Transverse colon (tissue), 4 donors: ENCODE results near the gene DST. TPM values are rescaled to one million over a fixed set of nuclear protein-coding genes. Genes with fewer than 3 reads are reported as not detected.
A peak's percentile ranks its signal among the peaks of the same experiment; 100 is the strongest.
"Not testable (repeated sequence)": the region's sequence is repeated elsewhere in the genome, so short reads cannot be mapped to it uniquely, and the experiment has no call there.

Experiments used
- DNase-seq: peaks from one replicate; pipeline ENCODE4 v3.0.0-alpha.2; 2019
- H3K27ac ChIP-seq, 4 donors: fragments of 200-600 bp; sonication (generic); 2 replicates each; pipeline ENCODE4 v1.5.1; 2016 to 2018; ENCODE audit warnings: inconsistent platforms in 4 of 4
- H3K27me3 ChIP-seq: fragments of 200-600 bp; sonication (generic); 2 replicates; pipeline ENCODE4 v1.5.1; 2017; ENCODE audit warnings: inconsistent platforms
- H3K36me3 ChIP-seq, 4 donors: fragments of 200-600 bp; sonication (generic); 2 replicates each; pipeline ENCODE4 v1.5.1; 2017 to 2019; ENCODE audit warnings: inconsistent platforms in 4 of 4
- H3K4me1 ChIP-seq, 4 donors: fragments of 200-600 bp; sonication (generic); 2 replicates each; pipeline ENCODE4 v1.5.1; 2017 to 2020; ENCODE audit warnings: inconsistent platforms in 4 of 4
- H3K4me3 ChIP-seq, 4 donors: fragments of 200-600 bp; sonication (generic); 1 replicate in 1 of 4; 2 replicates in 3 of 4; pipeline versions ENCODE4 v1.5.1 to v1.6.1; 2017 to 2019; ENCODE audit warnings: inconsistent platforms in 4 of 4
- H3K9me3 ChIP-seq, 2 donors: fragments of 200-600 bp; sonication (generic); 2 replicates each; pipeline ENCODE4 v1.5.1; 2017 to 2019; ENCODE audit warnings: inconsistent platforms in 2 of 2
- EP300 ChIP-seq: sonication (generic); formaldehyde crosslinking; IDR thresholded peaks from one replicate; pipeline ENCODE4 v1.6.1; 2017; ENCODE audit warnings: antibody characterized with exemption, low read depth
- POLR2A ChIP-seq: fragments of 450-650 bp; IDR thresholded peaks from one replicate; pipeline ENCODE4 v1.6.1; 2016; ENCODE audit warnings: antibody characterized with exemption, mild to moderate bottlenecking, moderate library complexity
- POLR2AphosphoS5 ChIP-seq, 3 donors: sonication (generic); formaldehyde crosslinking; IDR thresholded peaks; one replicate each; pipeline ENCODE4 v1.6.1; 2016; ENCODE audit warnings: antibody characterized with exemption in 3 of 3
- WGBS, 2 donors: methylation state at CpG; one replicate each; pipeline ENCODE4 v1.1.5; 2018; ENCODE audit warnings: low coverage in 1 of 2; 5-methylcytosine and 5-hydroxymethylcytosine counted together
- in situ Hi-C, 4 donors: fragments of 200-750 bp; cut with MboI; loops; one replicate each; pipeline versions ENCODE4 v1.15.0 to v1.15.1; 2017; ENCODE audit warnings: low sequenced_read_pairs in 3 of 4, low pct_ligation_motif_present in 1 of 4, low pct_unique_long_range_greater_than_20kb in 1 of 4
- intact Hi-C: fragments of 100-400 bp; cut with DNase I; formaldehyde crosslinking; loops from one replicate; pipeline ENCODE4 v1.15.1; 2023; ENCODE audit warnings: low total_unique reads
- total RNA-seq, 4 donors: library from RNA; depleted of rRNA; stranded (reverse); fragments of >200 nt; gene quantifications; one replicate each; pipeline ENCODE4 v1.1.0, GENCODE V29; 2016
- TF ChIP-seq, protein P1 (sequence below), 5 experiments: fragments of 200-600 bp in 3 of 5; fragments of 450-650 bp in 2 of 5; sonication (generic) in 3 of 5; IDR thresholded peaks; 1 replicate in 2 of 5; 2 replicates in 3 of 5; pipeline ENCODE4 v1.5.1; 2016 to 2017; ENCODE audit warnings: antibody characterized with exemption in 5 of 5, inconsistent platforms in 3 of 5, mild to moderate bottlenecking in 2 of 5, moderate library complexity in 1 of 5

The DST gene
- total RNA-seq, 4 donors from 2014 or later: 280 to 535 (median 428) TPM

DNA sequence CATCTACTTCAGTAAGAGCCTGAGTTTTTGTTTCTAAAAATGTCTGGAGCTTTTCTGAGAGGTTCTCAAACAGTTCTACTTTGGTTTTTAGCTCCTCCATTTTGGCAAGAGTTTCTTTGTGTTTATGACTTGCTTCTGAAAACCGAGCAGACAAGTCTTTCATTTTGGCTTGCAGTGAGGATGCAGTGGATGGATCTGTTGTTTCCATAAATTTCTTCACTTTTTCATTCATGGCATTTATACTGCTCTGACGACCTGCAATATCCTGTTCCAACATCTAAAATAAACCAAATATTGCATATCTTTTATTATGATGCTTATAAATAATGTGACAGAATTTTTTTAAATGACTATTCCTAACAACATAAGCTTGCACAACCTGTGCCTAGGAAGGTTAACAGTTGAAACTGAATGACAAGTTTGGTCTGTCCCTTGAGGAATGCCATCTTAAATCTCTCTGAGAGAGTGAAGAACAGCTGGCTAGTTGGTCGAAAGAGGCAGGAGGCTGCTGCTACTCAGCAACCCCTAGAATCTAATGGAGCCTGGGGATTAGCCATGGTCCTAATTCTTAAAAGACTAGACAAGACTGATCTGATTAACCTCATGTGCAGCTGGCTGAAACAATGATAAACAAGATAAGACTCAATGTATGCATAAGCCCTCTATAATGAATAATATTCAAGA, 69.8 kb downstream of the DST start:
- Histone ChIP-seq H3K36me3 (no peaks in the 10 kb centered on the region), H3K4me3 (no peak overlapping the region), H3K27me3 (no peaks in the 10 kb centered on the region), H3K4me1 (peaks cover 0 to 6% (median 0%) of the 10 kb centered on the region in 4 donors), H3K9me3 (no peaks in the 10 kb centered on the region), H3K27ac (peak overlapping the region; percentile 8 to 58 (median 33))
- TF ChIP-seq, protein P1, sequence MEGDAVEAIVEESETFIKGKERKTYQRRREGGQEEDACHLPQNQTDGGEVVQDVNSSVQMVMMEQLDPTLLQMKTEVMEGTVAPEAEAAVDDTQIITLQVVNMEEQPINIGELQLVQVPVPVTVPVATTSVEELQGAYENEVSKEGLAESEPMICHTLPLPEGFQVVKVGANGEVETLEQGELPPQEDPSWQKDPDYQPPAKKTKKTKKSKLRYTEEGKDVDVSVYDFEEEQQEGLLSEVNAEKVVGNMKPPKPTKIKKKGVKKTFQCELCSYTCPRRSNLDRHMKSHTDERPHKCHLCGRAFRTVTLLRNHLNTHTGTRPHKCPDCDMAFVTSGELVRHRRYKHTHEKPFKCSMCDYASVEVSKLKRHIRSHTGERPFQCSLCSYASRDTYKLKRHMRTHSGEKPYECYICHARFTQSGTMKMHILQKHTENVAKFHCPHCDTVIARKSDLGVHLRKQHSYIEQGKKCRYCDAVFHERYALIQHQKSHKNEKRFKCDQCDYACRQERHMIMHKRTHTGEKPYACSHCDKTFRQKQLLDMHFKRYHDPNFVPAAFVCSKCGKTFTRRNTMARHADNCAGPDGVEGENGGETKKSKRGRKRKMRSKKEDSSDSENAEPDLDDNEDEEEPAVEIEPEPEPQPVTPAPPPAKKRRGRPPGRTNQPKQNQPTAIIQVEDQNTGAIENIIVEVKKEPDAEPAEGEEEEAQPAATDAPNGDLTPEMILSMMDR (IDR thresholded peaks at IDR 0.05): no peak
- TF ChIP-seq POLR2A: no peak
- TF ChIP-seq POLR2AphosphoS5 (IDR thresholded peaks at IDR 0.05): peak in 2 of 3 donors; percentile 24 to 40
- WGBS, 2 donors: 31 to 36% methylated on average over 3 of the region's 3 CpGs
- in situ Hi-C loops (no loop called here), intact Hi-C loops (no loop called here)
- no peak for DNase-seq

DNA sequence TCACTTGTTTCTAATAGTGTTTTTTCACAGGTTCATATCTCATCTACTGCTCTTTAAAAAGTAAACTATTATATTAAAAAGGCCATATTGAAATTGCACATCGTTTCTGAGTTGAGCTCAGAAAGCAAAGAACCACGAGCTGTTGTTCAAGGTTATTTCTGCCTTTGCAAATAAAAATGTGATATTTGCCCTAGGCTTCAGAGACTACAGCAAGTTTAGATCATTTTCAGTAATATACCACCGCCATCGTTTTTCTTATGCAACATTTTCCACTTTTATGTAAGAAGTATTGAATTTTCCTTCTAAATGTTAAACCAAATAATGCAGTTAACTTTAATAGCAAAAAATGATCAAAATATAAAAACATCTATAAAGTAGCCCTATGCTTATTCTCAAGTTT, 71.1 kb downstream of the DST start:
- DNase-seq: no peak
- intact Hi-C loops: no loop called here
- no peaks in the 10 kb centered on the region for H3K27me3 ChIP-seq
- in situ Hi-C loops: no loop called here
- H3K4me1 ChIP-seq: peaks cover 0 to 6% (median 0%) of the 10 kb centered on the region in 4 donors
- WGBS, 2 donors: 72% methylated on average over 4 of the region's 4 CpGs
- TF ChIP-seq POLR2A (no peak), EP300 (no peak), POLR2AphosphoS5 (IDR thresholded peaks at IDR 0.05) (no peak)
- TF ChIP-seq, protein P1 (IDR thresholded peaks at IDR 0.05): no peak
- H3K27ac ChIP-seq: no peak overlapping the region
- H3K4me3 ChIP-seq: no peak overlapping the region
- H3K36me3 ChIP-seq: no peaks in the 10 kb centered on the region
- H3K9me3 ChIP-seq: no peaks in the 10 kb centered on the region

DNA sequence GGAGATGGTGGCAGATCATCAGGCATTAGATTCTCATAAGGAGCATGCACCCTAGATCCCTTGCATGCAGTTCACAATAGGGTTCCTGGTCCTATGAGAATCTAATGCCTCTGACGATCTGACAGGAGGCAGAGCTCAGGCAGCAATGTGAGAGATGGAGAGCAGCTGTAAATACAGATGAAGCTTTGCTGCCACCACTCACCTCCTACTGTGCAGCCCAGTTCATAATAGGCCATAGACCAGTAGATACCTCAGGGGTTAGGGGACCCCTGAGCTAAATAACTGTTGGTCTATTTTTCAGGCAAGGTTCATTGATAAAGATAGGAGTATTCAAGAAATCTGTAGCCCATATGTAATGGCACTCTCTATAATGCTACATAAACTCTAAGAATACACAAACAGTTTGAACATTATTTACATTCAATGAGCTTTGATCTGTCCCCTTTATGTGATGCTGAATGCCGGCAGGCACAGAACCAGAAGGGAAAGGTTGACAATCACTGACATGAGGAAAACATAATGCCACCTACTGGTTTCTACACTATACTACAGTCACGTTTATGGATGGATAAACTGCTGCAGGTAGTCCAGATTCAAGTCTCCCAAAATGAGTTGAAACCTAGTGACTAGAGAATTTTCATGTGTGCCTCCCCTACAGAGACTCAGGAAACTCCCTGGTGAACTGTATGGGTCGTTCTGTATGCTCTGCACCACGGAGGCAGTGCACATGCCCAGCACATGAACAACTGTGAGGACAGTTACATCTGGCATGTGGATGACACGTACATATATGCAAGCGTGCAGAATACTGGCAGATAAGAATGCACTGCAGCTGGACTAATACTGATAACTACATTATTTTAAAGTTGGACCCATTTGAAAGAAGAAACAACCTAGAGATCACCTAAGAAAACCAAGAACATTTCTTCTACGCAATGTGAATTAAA, 72.0 kb downstream of the DST start:
- Histone ChIP-seq H3K4me3 (no peak overlapping the region), H3K9me3 (no peaks in the 10 kb centered on the region), H3K27me3 (no peaks in the 10 kb centered on the region), H3K27ac (no peak overlapping the region), H3K4me1 (peaks cover 0 to 6% (median 0%) of the 10 kb centered on the region in 4 donors), H3K36me3 (peaks cover 0 to 6% (median 2%) of the 10 kb centered on the region in 4 donors)
- TF ChIP-seq POLR2AphosphoS5 (IDR thresholded peaks at IDR 0.05) (no peak), POLR2A (no peak), EP300 (no peak)
- TF ChIP-seq, protein P1 (IDR thresholded peaks at IDR 0.05): peak; percentile 49 to 59 (median 54)
- in situ Hi-C loops (no loop called here), intact Hi-C loops (no loop called here)
- DNase-seq: no peak
- 46 to 52% methylated on average over 7 to 8 of the region's 8 CpGs for WGBS, 2 donors

DNA sequence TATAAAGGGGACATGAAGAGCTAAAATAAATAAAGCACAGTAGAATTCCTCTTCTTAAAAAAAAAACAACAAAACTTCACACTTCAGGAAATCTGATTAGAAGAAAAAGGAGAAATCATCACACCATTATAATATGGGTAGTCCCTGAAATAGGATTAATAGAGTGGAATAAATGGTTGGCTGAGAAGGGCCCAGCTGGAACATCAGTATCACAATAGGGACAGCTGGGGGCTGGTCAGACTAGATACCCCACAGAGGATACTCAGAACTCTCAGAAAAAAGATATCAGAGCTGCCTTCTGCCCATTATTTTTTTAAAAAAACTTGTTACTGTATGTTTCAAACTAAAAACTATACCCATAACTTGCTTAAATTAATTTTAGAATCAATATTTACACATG, 75.2 kb downstream of the DST start:
- in situ Hi-C loops: no loop called here
- Histone ChIP-seq H3K36me3 (peaks cover 0 to 9% (median 2%) of the 10 kb centered on the region in 4 donors), H3K4me1 (no peaks in the 10 kb centered on the region), H3K9me3 (no peaks in the 10 kb centered on the region), H3K27me3 (no peaks in the 10 kb centered on the region), H3K27ac (no peak overlapping the region), H3K4me3 (no peak overlapping the region)
- intact Hi-C loops: no loop called here
- TF ChIP-seq EP300 (no peak), POLR2AphosphoS5 (IDR thresholded peaks at IDR 0.05) (no peak), POLR2A (no peak)
- TF ChIP-seq, protein P1 (IDR thresholded peaks at IDR 0.05): no peak
- DNase-seq: no peak

DNA sequence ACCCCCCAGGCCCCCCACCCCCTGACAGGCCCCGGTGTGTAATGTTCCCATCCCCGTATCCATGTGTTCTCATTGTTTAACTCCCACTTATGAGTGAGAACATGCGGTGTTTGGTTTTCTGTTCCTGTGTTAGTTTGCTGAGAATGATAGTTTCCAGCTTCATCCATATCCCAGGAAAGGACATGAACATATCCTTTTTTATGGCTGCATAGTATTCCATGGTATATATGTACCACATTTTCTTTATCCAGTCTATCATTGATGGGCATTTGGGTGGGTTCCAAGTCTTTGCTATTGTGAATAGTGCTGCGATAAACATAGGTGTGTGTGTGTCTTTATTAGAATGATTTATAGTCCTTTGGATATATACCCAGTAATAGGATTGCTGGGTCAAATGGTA, 80.0 kb downstream of the DST start:
- in situ Hi-C loops, intact Hi-C loops: not testable (repeated sequence)
- 96 to 100% methylated on average over 2 to 4 of the region's 4 CpGs for WGBS, 2 donors

More for the DNA sequence above, 80.0 kb downstream of the DST start:
- not testable (repeated sequence) for DNase-seq, H3K27me3 ChIP-seq, H3K4me3 ChIP-seq, H3K27ac ChIP-seq, H3K4me1 ChIP-seq, H3K9me3 ChIP-seq
- H3K36me3 ChIP-seq: peaks cover 0 to 22% (median 4%) of the 10 kb centered on the region in 4 donors
